PFSK-1 (cell line): ENCODE data around the gene RAD51B.

ENCODE experiments used
- FOXP2 ChIP-seq: optimal IDR thresholded peaks from 2 replicates; pipeline ENCODE3; 2011; ENCODE audit warnings: borderline replicate concordance, control low read depth, inconsistent platforms; ENCODE audit not compliant: insufficient read depth; ENCODE audit errors: extremely low read length, extremely low read depth
- POLR2AphosphoS5 ChIP-seq: IDR thresholded peaks from 2 replicates; pipeline ENCODE4 v1.6.1; 2012; ENCODE audit warnings: low read depth, mild to moderate bottlenecking, control low read depth, low read length, moderate library complexity
- SIN3A ChIP-seq: IDR thresholded peaks from 2 replicates; pipeline ENCODE4 v1.6.1; 2012; ENCODE audit warnings: mild to moderate bottlenecking, low read length, moderate library complexity, borderline replicate concordance; ENCODE audit not compliant: insufficient read depth
- TAF1 ChIP-seq: IDR thresholded peaks from 2 replicates; pipeline ENCODE4 v1.6.1; 2012; ENCODE audit warnings: low read length, control low read depth, borderline replicate concordance; ENCODE audit not compliant: insufficient read depth
- TF ChIP-seq, protein P1 (sequence below), 2 experiments: IDR thresholded peaks; 2 replicates each; pipeline versions ENCODE4 v1.6.1 to v1.8.0; 2011 to 2012; ENCODE audit warnings: low read depth in 2 of 2, low read length in 2 of 2, control low read depth in 1 of 2, inconsistent platforms in 1 of 2, mild to moderate bottlenecking in 1 of 2, moderate library complexity in 1 of 2; ENCODE audit not compliant: insufficient read depth in 1 of 2

RAD51B gene

DNA sequence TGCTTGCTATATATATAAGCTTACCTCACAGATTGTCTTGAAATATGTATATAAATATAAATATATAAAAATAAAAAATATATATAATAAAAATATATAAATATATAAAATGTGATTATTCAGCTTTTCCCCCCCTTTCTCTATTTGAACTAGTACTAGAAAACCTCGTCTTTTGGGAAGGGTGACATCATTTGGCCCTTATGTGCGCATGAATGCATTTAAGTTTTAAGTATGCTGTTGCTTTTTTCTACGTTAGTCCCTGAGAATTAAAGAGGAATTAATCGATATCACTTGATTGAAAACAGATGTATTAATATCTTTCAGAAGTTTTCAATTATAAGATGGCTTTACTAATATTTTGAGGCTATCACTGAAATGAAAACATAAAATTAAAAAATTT lies 69.9 kb downstream of the RAD51B start:
- TF ChIP-seq, protein P1, sequence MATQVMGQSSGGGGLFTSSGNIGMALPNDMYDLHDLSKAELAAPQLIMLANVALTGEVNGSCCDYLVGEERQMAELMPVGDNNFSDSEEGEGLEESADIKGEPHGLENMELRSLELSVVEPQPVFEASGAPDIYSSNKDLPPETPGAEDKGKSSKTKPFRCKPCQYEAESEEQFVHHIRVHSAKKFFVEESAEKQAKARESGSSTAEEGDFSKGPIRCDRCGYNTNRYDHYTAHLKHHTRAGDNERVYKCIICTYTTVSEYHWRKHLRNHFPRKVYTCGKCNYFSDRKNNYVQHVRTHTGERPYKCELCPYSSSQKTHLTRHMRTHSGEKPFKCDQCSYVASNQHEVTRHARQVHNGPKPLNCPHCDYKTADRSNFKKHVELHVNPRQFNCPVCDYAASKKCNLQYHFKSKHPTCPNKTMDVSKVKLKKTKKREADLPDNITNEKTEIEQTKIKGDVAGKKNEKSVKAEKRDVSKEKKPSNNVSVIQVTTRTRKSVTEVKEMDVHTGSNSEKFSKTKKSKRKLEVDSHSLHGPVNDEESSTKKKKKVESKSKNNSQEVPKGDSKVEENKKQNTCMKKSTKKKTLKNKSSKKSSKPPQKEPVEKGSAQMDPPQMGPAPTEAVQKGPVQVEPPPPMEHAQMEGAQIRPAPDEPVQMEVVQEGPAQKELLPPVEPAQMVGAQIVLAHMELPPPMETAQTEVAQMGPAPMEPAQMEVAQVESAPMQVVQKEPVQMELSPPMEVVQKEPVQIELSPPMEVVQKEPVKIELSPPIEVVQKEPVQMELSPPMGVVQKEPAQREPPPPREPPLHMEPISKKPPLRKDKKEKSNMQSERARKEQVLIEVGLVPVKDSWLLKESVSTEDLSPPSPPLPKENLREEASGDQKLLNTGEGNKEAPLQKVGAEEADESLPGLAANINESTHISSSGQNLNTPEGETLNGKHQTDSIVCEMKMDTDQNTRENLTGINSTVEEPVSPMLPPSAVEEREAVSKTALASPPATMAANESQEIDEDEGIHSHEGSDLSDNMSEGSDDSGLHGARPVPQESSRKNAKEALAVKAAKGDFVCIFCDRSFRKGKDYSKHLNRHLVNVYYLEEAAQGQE (IDR thresholded peaks at IDR 0.05; ENCODE audit: insufficient read depth in 1 of 2, low read depth in 2 of 2, low read length in 2 of 2), result no peak
- no peak for TF ChIP-seq POLR2AphosphoS5
- TF ChIP-seq TAF1, result no peak
- no peak for TF ChIP-seq SIN3A
- no peak for TF ChIP-seq FOXP2

DNA sequence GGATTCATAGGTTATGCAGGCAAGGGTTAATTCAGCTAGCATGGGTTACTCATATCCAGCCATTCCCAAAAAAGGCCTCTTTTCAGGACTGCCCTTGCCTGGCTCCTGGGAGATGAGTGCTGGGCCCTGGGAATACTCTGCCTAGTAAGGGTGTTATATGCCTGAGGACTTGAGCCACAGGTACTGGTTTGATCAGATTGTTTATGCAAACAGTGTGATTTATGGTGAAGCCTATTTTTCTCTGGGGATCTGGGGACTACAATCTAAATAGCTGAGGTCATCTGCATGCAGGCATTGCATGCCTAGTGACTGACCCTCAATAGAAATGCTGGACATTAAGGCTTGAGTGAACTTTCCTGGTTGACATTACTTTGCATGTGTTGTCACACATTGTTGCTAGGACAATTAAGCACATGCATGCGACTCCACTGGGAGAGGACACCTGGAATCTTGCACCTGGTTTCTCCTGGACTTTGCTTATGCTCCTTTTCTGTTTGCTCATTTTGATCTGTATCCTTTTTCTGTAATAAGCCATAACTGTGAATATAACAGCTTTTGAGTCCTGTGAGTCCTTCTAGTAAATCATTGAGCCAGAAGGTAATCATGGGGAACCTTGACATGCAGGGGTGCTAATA lies 73.0 kb downstream of the RAD51B start:
- TF ChIP-seq TAF1 (no peak), POLR2AphosphoS5 (no peak), FOXP2 (no peak), SIN3A (no peak)
- TF ChIP-seq, protein P1 (IDR thresholded peaks at IDR 0.05; ENCODE audit: insufficient read depth in 1 of 2, low read depth in 2 of 2, low read length in 2 of 2), result no peak

DNA sequence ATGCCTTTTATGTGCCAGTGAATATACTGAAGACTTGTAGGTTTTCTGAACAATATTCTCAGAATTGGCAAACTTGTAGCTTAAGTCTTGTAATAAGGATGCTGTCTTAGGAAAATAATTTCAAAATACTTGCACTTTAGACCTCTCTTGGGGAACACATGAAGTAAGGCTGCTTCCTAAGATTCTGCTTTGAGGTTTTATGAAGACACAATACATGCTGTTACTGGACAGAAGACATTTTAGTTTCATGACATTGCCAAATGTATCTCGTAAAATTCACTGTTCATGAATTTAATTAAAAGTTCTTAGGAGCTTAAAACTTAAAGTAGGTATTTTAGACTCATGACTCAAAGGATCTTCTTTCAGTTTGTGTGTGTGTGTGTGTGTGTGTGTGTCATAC lies 80.7 kb downstream of the RAD51B start:
- TF ChIP-seq POLR2AphosphoS5 (no peak), SIN3A (no peak), FOXP2 (no peak), TAF1 (no peak)
- TF ChIP-seq, protein P1 (IDR thresholded peaks at IDR 0.05; ENCODE audit: insufficient read depth in 1 of 2, low read depth in 2 of 2, low read length in 2 of 2), result no peak

DNA sequence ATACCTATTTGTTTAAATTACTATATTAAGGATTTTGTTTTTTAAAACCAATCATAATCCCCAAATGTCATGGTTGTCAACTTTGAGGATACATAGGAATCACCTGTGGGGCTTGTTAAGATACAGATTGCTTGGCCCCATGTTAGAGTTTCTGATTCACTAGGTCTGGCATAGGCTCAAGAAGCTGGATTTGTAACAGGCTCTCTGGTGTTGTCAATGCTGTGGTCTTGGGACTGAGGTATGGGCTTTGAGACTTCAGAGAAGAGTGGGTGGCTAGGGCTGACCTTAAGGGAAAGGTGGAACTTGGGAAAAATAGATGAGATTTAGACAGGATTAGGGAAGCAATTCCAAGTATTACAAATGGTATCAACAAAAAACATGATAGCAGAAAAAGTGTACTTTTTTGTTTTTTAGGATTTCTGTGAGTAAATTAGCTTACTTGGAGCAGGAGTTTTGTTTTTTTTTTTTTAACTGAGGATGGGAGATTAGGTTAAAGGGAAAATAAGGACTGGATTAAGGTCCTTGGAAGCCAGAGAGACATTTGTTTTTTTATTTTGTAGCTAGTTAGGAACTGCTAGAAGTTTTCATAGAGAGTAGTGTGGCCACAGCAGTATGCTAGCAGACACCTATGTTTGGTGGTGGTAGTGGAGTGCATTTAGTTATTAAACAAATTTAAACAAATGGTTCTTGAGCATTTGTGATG lies 88.6 kb downstream of the RAD51B start:
- no peak for TF ChIP-seq POLR2AphosphoS5
- TF ChIP-seq, protein P1 (IDR thresholded peaks at IDR 0.05; ENCODE audit: insufficient read depth in 1 of 2, low read depth in 2 of 2, low read length in 2 of 2), result no peak
- no peak for TF ChIP-seq FOXP2
